H9 (cell line): ENCODE data around the gene PTGER3. TPM values are rescaled to one million over a fixed set of nuclear protein-coding genes. Genes with fewer than 3 reads are reported as not detected.

ENCODE experiments used
- DNase-seq: peaks from one replicate; pipeline ENCODE4 v3.0.0-alpha.2; 2017
- H2AFZ ChIP-seq: one replicate; pipeline ENCODE4 v1.6.1; 2013; ENCODE audit warnings: mild to moderate bottlenecking, low read length, control low read depth, moderate library complexity
- H2AK5ac ChIP-seq: 2 replicates; pipeline ENCODE4 v1.6.1; 2013; ENCODE audit warnings: low read length, control low read depth, mixed read lengths; ENCODE audit not compliant: insufficient read length
- H2BK120ac ChIP-seq: one replicate; pipeline ENCODE4 v1.6.1; 2013; ENCODE audit warnings: low read depth, mild to moderate bottlenecking, low read length, control low read depth, inconsistent platforms; ENCODE audit not compliant: poor library complexity, severe bottlenecking
- H2BK12ac ChIP-seq: 2 replicates; pipeline ENCODE4 v1.6.1; 2013; ENCODE audit warnings: low read length, control low read depth, mixed read lengths, low read depth; ENCODE audit not compliant: insufficient read length
- H2BK15ac ChIP-seq: 2 replicates; pipeline ENCODE4 v1.6.1; 2013; ENCODE audit warnings: low read depth, low read length, control low read depth
- H2BK20ac ChIP-seq: one replicate; pipeline ENCODE4 v1.6.1; 2013; ENCODE audit warnings: low read depth, mild to moderate bottlenecking, low read length, control low read depth, inconsistent platforms; ENCODE audit not compliant: poor library complexity, severe bottlenecking
- H2BK5ac ChIP-seq: 2 replicates; pipeline ENCODE4 v1.6.1; 2013; ENCODE audit warnings: low read length, control low read depth, mixed read lengths; ENCODE audit not compliant: insufficient read length
- H3K14ac ChIP-seq: 2 replicates; pipeline ENCODE4 v1.6.1; 2013; ENCODE audit warnings: low read length, control low read depth; ENCODE audit not compliant: insufficient read depth
- H3K18ac ChIP-seq: 2 replicates; pipeline ENCODE4 v1.6.1; 2013; ENCODE audit warnings: low read depth, mild to moderate bottlenecking, mixed read lengths, low read length, control low read depth; ENCODE audit not compliant: insufficient read length
- H3K23ac ChIP-seq: 2 replicates; pipeline ENCODE4 v1.6.1; 2013; ENCODE audit warnings: low read length, control low read depth, mixed read lengths, low read depth; ENCODE audit not compliant: insufficient read length
- H3K23me2 ChIP-seq: 2 replicates; pipeline ENCODE4 v1.6.1; 2013; ENCODE audit warnings: low read depth, mild to moderate bottlenecking, mixed read lengths, low read length, control low read depth; ENCODE audit not compliant: insufficient read length, poor library complexity, severe bottlenecking
- H3K27ac ChIP-seq: 2 replicates; pipeline ENCODE4 v1.5.1; 2013; ENCODE audit warnings: low read length, control low read depth, mixed read lengths, low read depth; ENCODE audit not compliant: insufficient read length
- H3K27me3 ChIP-seq: 2 replicates; pipeline ENCODE4 v1.6.1; 2013; ENCODE audit warnings: low read length, control low read depth, inconsistent platforms; ENCODE audit not compliant: insufficient read depth
- H3K4ac ChIP-seq: 2 replicates; pipeline ENCODE4 v1.6.1; 2013; ENCODE audit warnings: low read depth, mild to moderate bottlenecking, control low read depth, inconsistent platforms, low read length, moderate library complexity
- H3K4me1 ChIP-seq: 2 replicates; pipeline ENCODE4 v1.6.1; 2013; ENCODE audit warnings: low read length, control low read depth, inconsistent platforms; ENCODE audit not compliant: insufficient read depth
- H3K4me2 ChIP-seq: 2 replicates; pipeline ENCODE4 v1.6.1; 2013; ENCODE audit warnings: low read length, control low read depth, mixed read lengths; ENCODE audit not compliant: insufficient read length, insufficient read depth
- H3K56ac ChIP-seq: 2 replicates; pipeline ENCODE4 v1.6.1; 2013; ENCODE audit warnings: low read depth, mild to moderate bottlenecking, mixed read lengths, low read length, control low read depth; ENCODE audit not compliant: insufficient read length
- H3K79me1 ChIP-seq: 2 replicates; pipeline ENCODE4 v1.6.1; 2013; ENCODE audit warnings: low read depth, mild to moderate bottlenecking, moderate library complexity, low read length, control low read depth, inconsistent platforms; ENCODE audit not compliant: insufficient read depth, poor library complexity, severe bottlenecking
- H3K79me2 ChIP-seq: 2 replicates; pipeline ENCODE4 v1.6.1; 2013; ENCODE audit warnings: low read length, control low read depth, inconsistent platforms; ENCODE audit not compliant: insufficient read depth
- H3K9ac ChIP-seq: 2 replicates; pipeline ENCODE4 v1.6.1; 2013; ENCODE audit warnings: low read length, control low read depth, mixed read lengths; ENCODE audit not compliant: insufficient read length; ENCODE audit errors: extremely low read depth
- H3K9me3 ChIP-seq: one replicate; pipeline ENCODE4 v1.6.1; 2013; ENCODE audit warnings: low read depth, low read length, inconsistent platforms; ENCODE audit not compliant: control insufficient read depth
- H3T11ph ChIP-seq: one replicate; pipeline ENCODE4 v1.6.1; 2013; ENCODE audit warnings: mild to moderate bottlenecking, low read length, control low read depth, inconsistent platforms
- H4K20me1 ChIP-seq: one replicate; pipeline ENCODE4 v1.6.1; 2013; ENCODE audit not compliant: control insufficient read depth, insufficient read length, insufficient read depth
- H4K5ac ChIP-seq: 2 replicates; pipeline ENCODE4 v1.6.1; 2013; ENCODE audit warnings: low read depth, mild to moderate bottlenecking, mixed read lengths, low read length, control low read depth; ENCODE audit not compliant: insufficient read length
- H4K8ac ChIP-seq: replicated peaks from 2 replicates; pipeline ENCODE4 v1.6.1; 2013; ENCODE audit warnings: low read length, control low read depth, mixed read lengths, low read depth; ENCODE audit not compliant: insufficient read length
- H4K91ac ChIP-seq: 2 replicates; pipeline ENCODE4 v1.6.1; 2013; ENCODE audit warnings: low read depth, mild to moderate bottlenecking, moderate library complexity, mixed read lengths, low read length, control low read depth; ENCODE audit not compliant: insufficient read length
- H3K27ac Mint-ChIP-seq, 3 experiments: 2 replicates in 2 of 3; 3 replicates in 1 of 3; pipeline ENCODE4 v1.8.0; 2020 to 2021; ENCODE audit warnings: mixed read lengths in 3 of 3, mild to moderate bottlenecking in 1 of 3, moderate library complexity in 1 of 3
- H3K27me3 Mint-ChIP-seq: 2 replicates; pipeline ENCODE4 v1.8.0; 2021; ENCODE audit warnings: low read depth, mild to moderate bottlenecking, moderate library complexity, mixed read lengths
- H3K36me3 Mint-ChIP-seq, 3 experiments: 2 replicates in 2 of 3; 3 replicates in 1 of 3; pipeline ENCODE4 v1.8.0; 2020 to 2021; ENCODE audit warnings: low read depth in 3 of 3, mixed read lengths in 3 of 3; ENCODE audit not compliant: insufficient read depth in 1 of 3
- H3K4me1 Mint-ChIP-seq, 2 experiments: 2 replicates each; pipeline ENCODE4 v1.8.0; 2020; ENCODE audit warnings: mixed read lengths in 2 of 2
- H3K4me3 Mint-ChIP-seq, 2 experiments: 2 replicates in 1 of 2; 3 replicates in 1 of 2; pipeline ENCODE4 v1.8.0; 2020 to 2021; ENCODE audit warnings: mild to moderate bottlenecking in 2 of 2, mixed read lengths in 2 of 2, moderate library complexity in 1 of 2
- H3K9me3 Mint-ChIP-seq, 2 experiments: 2 replicates in 1 of 2; 3 replicates in 1 of 2; pipeline ENCODE4 v1.8.0; 2020; ENCODE audit warnings: mild to moderate bottlenecking in 2 of 2, mixed read lengths in 2 of 2, moderate library complexity in 1 of 2
- CTCF ChIP-seq: fragments of 200-600 bp; sonication (generic); conservative IDR thresholded peaks from 3 replicates; pipeline ENCODE4 v1.8.0; 2021; ENCODE audit warnings: antibody characterized with exemption, mild to moderate bottlenecking
- WGBS: extraction: QIAGEN DNeasy Blood & Tissue Kit; methylation state at CpG from one replicate; pipeline ENCODE4 v1.1.7; 2013; ENCODE audit warnings: missing lambda C conversion rate, low lambda C conversion rate, mixed read lengths; ENCODE audit not compliant: insufficient read length; ENCODE audit errors: extremely low coverage; 5-methylcytosine and 5-hydroxymethylcytosine counted together
- total RNA-seq: library from RNA; stranded (reverse); gene quantifications from 2 replicates; pipeline ENCODE4 v1.2.1, GENCODE V29; 2021

The PTGER3 gene
- total RNA-seq, 1 experiment from 2014 or later: 0.26 TPM

- Histone ChIP-seq H2AK5ac (no peak overlapping the region), H3K4me2 (no peak overlapping the region), H3K9me3 (no peaks in the 10 kb centered on the region), H3K23ac (no peak overlapping the region), H3K4me1 (no peaks in the 10 kb centered on the region), H2BK120ac (no peak overlapping the region), H3K27me3 (no peaks in the 10 kb centered on the region), H4K5ac (no peak overlapping the region), H2BK15ac (no peak overlapping the region), H3K56ac (no peak overlapping the region), H2AFZ (no peak overlapping the region), H3K27ac (no peak overlapping the region), H4K20me1 (no peaks in the 10 kb centered on the region), H3K23me2 (no peaks in the 10 kb centered on the region), H3K79me2 (peaks cover 16% of the 10 kb centered on the region), H2BK5ac (no peak overlapping the region), H2BK20ac (no peak overlapping the region), H3K9ac (no peak overlapping the region), H3K79me1 (no peaks in the 10 kb centered on the region), H3K18ac (no peak overlapping the region), H3K14ac (no peak overlapping the region), H3K4ac (no peak overlapping the region), H2BK12ac (no peak overlapping the region), H4K91ac (no peak overlapping the region), H4K8ac (no peak overlapping the region), H3T11ph (no peak overlapping the region)
- DNase-seq: no peak
- no peak overlapping the region for H3K27ac Mint-ChIP-seq
- no peak for TF ChIP-seq CTCF
- H3K4me3 Mint-ChIP-seq: no peak overlapping the region
- H3K4me1 Mint-ChIP-seq: peaks cover 11 to 13% of the 10 kb centered on the region in 2 experiments
- peaks cover 4 to 10% (median 9%) of the 10 kb centered on the region in 3 experiments; a peak in 5 of 7 replicates for H3K36me3 Mint-ChIP-seq
- H3K9me3 Mint-ChIP-seq: no peaks in the 10 kb centered on the region; a peak in 2 of 5 replicates
- H3K27me3 Mint-ChIP-seq: peaks cover 49% of the 10 kb centered on the region
- no CpG with 5 or more reads among the region's 2 CpGs for WGBS
Measured at GRCh38 chr1:71083271-71083670, 35.7 kb upstream of the PTGER3 start.
